HG03064 (cell line): ENCODE measurements around the gene GNG11.
"Not testable (repeated sequence)": the region's sequence is repeated elsewhere in the genome, so short reads cannot be mapped to it uniquely, and the experiment has no call there.

Source experiments
- ATAC-seq: cut with Tn5 transposase; IDR thresholded peaks from one replicate; pipeline ENCODE4 v1.9.1; 2021; ENCODE audit warnings: low read depth; ENCODE audit not compliant: unreplicated experiment

The GNG11 gene

DNA sequence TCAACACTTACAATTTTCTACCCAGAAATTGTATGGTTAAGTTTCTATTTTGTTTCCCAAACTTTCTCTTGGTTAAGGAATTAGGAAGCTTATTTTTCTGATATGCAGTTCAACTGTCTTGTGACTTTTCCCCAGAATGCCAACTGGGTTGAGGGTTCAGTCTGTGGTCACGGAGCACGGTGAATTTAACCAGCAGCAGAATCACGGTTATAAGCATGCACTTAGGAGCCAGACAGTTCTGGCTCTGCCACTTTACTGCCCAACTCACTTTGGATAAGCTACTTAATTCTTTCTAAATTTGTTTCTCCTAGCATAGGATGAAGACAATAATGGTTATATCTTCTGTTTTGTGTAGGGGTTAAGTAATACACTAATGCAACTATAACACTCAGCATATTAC is 10.3 kb upstream of the GNG11 start:
- not testable (repeated sequence) for ATAC-seq

DNA sequence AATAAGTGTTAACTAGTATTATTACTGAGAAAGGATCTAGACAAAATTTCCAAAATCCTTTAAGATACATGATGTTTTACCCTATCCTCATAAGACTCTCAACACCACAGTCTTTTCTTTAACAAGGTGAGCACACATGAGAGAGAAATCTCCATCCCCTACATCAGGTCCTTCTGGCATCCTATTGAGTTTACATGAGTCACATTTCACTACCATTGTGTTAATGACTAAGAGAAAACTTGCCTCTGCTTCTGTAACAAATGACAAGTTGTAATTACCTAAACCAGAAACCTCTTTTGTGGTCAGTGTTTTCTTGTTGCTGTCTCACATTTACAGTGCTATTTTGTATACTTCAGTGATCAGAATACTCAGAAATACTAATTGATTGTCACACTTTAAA is 9.9 kb upstream of the GNG11 start:
- ATAC-seq, result not testable (repeated sequence)

DNA sequence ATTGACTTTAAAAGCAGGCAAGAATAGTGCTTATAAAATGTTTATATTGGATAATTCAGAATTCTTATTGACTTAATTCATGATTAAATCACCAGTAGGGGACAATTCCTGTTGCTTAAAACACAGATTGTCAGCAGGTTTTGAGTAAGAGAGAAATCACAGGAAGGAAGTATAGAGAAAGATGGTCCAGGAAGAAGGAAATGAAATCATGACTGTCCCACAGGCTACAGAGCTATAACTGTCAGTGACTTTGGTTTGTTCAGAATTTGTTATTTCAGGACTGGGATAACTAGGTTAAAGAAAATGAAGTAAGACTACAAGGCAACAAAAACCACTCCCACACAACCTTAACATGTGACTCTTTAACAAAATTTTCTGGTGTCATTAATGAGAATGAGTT is 8.3 kb upstream of the GNG11 start:
- ATAC-seq, result no peak

DNA sequence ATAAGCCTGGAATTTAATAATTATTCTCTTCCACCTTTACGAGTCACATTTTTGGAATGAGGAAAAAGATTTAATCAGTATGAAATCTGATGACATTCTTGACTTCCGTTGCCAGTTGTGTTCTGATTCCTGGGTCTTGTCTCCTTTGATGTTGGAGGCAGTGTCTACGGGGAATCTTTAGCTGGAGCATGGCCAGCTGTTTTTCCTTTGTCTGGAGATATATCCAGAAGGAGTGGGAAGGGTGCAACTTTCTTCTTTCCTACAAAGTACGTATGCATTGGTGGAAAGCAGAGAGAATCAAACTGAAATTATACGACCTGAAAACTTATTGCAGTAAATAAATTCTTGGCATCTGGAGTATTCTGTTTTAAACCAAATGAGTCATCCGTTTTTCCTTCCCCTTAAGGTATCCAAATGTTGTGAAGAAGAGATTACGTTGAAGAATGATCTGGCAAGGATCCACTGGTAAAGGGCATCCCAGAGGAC is 6.9 kb upstream of the GNG11 start:
- no peak for ATAC-seq

DNA sequence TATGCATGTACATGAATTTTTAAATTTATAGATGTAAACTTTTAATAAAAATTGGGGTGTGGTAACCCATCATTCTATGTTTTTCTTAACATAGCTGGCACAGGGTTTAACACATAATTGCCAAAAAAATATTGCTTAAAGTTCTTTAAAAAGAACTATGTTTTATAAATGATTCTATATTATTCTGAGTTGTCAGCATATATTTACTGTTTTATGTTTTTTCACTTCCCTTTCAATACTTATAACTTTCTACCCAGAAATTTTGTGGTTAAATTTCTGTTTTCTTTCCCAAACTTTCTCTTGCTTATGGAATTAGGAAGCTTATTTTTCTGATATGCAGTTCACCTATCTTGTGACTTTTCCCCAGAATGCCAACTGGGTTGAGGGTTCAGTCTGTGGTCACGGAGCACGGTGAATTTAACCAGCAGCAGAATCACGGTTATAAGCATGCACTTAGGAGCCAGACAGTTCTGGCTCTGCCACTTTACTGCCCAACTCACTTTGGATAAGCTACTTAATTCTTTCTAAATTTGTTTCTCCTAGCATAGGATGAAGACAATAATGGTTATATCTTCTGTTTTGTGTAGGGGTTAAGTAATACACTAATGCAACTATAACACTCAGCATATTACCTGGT is 6.2 kb upstream of the GNG11 start:
- ATAC-seq, result not testable (repeated sequence)

DNA sequence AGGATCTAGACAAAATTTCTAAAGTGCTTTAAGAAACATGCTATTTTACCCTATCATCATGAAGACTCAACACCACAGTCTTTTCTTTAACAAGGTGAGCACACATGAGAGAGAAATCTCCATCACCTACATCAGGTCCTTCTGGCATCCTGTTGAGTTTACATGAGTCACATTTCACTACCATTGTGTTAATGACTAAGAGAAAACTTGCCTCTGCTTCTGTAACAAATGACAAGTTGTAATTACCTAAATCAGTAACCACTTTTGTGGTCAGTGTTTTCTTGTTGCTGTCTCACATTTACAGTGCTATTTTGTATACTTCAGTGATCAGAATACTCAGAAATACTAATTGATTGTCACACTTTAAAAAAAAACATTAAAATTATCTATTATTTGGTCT is 5.6 kb upstream of the GNG11 start:
- not testable (repeated sequence) for ATAC-seq

DNA sequence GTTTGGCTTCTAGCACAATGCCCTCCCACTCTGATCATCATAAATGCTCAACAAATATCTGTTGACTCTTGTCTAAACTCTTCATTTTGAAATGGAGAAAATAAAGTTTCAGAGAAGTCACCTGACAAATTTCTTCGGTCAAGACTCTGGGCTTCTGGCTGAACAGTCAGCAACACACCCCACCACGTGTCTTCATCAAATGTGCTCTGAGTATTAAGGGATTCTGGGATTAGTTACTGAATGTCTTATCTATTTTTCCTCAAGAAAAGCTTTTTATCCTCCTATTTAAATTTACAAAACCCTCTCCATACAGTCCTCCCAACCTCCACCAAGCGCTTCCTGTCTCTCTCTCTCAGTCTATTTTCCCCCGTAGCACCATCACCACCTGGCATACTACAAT is 5.2 kb upstream of the GNG11 start:
- not testable (repeated sequence) for ATAC-seq

DNA sequence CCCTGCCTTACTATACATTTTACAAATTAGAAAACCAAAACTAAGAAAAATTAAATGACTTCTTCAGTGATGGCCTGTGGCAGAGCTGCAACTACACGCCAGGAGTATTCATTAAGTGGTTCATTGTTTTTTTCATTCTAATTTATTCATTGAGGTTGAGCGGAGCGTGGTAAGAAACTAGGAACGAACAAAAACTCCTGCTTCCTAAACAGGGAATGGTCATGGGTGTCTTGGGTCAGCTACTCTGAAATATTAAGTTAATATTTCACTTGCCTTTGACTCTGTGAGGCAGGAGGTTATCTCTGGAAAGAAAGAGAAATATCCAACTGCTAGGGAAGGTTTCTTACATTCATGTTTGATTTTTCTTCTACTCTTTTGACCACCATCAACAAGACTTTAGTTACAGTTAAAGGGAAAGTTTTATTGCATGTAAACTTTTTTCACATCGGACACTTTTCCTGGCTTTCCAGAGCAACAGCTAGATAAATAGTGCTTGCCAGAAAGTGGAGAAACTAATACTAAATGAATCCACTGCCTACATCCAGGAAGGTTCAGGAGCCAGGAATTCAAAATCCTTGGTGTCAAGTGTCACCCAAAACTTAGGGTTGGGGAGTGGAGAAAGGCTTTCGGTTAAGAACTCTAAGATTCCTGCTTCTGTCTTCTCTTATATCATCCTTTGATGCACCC is 896 bp upstream of the GNG11 start:
- ATAC-seq, result no peak

DNA sequence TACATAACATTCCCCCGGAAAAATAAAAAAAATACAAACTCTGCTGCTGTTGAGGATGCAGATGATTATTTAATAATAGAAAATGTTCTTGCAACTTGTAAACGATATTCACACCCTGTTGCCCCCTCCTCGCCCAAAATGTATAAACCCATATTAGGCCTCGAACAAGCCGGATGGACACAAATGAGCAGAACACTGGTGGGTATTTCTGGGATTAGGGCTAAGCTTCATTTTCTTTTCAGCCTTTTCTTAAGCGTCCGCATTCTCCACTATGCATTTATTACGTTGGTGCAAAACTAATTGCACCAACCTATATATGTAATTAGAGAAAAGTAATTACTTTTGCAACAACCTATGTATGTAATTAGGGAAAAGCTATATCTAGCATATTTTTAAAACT is 349 bp upstream of the GNG11 start:
- no peak for ATAC-seq

DNA sequence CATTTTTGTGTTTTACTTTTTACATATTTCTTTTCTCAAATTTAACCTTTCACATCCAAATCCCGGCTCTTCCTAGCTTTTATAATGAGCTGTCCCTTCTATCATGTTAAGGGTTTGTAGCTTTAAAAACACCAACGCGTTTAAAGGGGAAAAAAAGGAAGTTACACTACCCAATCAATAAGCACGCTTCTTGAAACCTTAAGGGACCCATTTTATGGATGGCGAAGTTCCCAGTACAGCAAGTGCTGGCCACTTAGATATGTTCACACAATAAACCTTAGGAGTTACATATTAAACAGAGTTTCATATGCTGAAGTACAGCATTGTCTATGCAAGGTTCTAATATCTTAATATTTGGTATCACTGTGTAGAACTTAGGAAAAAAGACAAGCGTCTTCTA is 1.8 kb downstream of the GNG11 start:
- ATAC-seq, result no peak

DNA sequence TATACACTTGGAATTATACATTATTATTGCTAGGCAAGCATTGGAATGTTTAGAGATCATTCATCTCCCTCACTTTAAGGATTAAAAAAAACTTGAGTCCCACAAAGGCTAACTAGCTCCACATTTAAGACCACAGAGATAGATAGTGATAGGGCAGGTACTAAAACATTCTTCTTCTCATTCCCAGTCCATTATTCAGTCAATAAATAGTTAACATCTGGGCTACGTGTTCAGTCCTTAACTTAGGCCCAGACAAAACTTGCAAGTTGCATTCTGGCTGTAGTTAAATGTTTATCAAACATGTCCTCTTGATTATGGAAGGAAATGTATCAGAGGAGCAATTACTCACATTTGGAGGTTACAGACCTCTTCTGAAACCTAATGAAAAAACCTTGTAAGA is 2.4 kb downstream of the GNG11 start:
- no peak for ATAC-seq

DNA sequence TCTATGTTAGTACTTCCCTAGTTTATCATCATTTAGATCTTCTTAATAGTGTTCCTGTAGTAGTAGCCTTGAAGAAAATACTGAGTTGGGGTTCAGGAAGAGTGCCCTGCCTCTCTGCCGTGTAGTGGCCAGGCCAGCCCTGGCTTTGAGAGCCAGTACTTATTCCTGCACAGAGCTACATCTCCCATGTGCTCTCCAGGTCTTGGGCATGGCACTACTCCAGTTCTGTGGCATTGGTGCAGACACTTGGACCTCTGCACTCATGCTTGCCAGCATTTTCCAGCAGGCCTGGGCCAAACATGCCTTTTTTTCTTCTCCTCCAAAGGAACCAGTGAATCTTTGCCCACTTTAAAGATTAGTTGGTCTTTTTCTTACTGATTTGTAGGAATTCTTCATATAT is 5.3 kb downstream of the GNG11 start:
- ATAC-seq, result no peak

DNA sequence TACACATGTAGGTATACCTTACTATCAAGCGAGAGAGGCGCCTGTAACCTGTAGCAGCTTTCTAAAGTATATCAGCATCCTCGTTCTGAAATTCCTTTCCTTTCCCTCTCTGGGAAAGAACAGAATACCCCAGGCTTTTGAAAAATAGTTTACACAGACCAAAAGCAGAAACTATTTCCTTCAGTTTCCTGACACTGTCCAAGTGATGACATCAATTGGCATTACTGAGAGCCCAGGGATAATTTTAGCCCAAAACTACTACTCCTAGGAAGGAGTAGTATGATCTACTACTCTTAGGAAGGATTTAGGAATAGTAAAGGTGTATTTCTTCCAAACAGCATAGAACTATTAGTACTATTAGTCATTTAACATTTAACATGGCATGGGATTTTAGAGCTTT is 6.0 kb downstream of the GNG11 start:
- no peak for ATAC-seq

DNA sequence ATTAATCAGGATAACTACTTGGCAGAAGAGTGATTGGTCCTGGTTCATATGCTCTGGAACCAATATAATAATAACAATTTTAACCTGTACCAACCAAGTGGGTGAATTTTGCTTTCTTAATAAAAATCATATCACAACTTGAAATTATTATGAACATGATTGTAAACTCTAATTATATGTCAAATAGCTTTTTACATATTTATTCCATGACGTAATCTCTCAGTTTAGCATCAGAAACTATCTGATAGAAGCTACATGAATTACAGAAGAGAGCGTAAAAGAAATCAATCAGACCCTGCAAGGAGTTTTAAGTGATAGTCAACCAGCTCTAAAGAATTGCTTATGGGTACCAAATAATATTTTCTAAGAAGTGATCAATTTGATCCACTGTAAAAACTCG is 10.1 kb downstream of the GNG11 start:
- no peak for ATAC-seq

DNA sequence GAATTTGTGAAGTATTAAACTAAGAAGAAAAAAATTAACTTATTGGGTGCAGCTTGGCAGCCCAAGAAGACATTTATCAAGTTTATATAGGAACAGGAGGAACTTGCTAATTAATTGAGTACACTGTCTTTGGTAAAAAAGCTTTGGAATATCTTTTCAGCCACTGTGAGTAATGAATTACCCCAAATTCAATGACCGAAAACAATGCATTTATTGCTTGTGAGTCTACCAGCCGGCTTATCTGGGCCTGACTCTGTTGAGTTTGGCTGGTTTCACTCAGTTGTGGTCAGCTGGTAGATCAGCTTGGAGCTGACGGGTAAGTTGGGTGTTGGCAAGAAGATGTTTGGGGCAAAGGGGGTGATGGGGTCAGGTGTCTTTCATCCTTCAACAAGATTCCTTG is 11.6 kb downstream of the GNG11 start:
- ATAC-seq, result no peak

DNA sequence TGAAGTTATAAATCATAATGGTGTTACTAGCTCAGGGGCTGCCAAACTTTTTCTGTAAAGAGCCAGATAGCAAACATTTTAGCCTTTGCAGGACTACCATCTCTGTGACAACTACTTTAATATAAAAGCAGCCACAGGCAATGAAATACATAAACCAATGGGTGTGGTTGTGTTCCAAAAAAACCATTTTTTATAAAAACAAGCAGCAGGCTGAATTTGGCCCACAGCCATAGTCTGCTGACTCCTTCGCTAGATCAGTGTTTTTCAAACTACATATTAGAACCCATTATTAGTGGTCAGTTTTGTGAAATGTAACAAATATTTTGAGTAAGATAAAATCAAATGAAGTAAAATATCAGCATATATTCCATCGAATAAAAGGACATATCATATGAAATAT is 13.6 kb downstream of the GNG11 start:
- ATAC-seq, result no peak

DNA sequence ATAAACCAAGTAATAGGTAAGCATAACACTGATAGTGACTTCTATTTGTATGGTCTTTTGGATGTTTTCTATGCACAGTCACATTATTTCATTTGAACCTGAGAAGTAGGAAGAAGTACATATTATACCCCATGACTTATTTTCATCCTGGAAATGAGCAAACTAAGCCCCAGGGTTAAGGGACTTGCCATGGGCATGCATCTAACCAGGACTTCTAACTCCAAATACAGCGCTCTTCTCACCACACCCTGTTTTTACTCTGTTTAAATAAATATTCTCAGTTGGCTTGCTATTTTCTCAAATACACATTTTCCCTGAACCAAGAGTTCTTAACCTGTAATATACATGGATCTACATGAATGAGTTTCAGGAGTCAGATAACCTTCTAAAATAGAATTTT is 16.3 kb downstream of the GNG11 start:
- no peak for ATAC-seq

DNA sequence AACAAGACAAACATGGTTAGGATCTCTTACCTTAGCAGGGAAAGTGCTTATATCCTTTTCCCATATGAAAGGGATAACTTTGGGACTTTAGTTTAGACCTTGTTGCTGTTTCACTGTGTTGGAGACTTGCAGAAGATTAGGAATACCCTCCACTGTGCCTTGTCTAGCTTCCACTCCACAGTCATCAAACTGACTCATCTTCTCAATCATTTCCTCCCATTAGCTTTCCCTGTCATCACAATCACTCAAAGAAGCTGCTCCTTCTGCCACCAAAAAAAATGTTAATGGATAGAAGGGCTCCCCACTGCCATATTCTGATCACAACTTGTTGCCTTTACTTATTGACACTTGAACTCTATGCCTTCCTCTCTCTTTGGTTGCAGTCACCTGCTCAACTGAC is 16.8 kb downstream of the GNG11 start:
- no peak for ATAC-seq

DNA sequence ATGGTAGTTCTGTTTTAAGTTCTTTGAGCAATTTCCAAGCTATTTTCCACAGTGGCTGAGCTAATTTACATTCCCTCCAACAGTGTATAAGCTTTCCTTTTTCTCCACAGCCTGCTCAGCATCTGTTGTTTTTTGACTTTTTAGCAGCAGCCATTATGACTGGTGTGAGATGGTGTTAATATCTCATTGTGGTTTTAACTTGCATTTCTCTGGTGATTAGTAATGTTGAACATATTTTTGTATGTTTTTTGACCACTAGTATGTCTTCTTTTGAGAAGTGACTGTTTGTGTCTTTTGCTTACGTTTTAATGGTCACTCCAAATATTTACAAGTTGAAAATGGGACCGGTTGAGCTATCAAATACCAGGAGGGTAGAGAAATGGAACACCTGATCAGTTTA is 20.4 kb downstream of the GNG11 start:
- no peak for ATAC-seq

DNA sequence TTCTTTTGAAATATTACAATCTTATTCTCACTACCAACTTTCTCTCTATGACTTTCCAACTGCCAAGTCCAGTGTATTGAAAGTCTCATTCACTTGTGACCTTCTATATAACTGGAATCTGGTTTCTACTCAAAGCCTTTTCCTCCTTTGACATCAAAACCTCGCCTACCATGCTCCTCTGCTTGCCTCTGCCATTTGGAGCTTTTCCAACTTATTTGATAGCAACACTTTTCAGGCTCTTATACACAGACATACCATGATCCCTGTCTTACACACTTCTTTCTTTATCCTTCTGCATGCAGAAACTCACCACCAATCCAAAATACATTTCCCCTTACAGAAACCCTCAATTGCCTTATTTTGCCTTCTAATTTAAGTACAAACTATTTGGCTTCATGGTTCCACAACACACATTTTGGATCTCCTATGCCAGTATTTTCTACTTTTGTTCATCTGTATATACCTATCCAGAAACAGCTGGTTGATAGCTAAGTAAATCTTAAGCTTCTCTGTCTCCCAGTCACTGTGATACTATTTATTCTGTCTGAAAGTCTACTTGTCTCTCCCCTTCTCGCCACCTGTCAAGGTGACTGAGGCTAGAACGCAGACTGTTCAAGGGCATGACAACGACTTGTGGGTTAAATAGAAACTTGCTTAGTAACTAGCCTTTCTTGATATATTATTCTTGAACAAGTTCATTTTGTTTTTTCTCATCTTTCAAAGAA is 22.4 kb downstream of the GNG11 start:
- ATAC-seq, result no peak

DNA sequence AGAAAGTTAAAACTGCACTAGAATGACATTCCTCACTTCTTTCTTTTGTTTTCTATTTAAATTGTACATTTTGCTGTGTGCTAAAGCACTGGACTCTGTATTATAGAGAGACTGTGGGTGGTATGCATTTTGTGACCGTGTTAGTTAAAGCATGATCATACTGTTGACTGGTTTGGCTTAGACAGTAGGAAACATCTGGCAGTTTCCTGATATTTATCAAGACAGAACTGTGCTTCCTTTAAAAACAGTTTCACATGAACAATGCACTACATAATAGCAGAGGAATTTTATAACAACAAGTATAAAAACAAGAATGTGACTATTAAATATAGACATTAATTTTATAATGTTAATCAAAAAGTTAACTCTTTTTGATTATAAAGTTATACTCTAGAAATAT is 23.1 kb downstream of the GNG11 start:
- no peak for ATAC-seq

DNA sequence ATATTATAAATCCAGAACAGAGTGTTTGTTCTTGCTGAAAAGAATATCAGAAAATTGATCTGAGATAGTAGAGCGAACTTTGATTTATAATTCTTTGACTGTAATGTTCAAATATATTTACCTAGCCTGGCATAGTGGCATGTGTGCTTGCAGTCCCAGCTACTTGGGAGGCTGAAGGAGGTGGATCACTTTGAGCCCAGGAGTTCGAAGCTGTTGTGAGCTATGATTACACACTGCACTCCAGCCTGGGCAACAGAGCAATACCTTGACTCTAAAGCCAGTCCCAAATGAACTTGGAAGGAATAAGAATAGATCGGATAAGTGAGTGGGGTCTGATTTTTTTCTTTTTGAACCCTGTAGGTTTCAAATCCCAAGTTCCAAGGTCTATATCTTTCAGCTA is 23.5 kb downstream of the GNG11 start:
- no peak for ATAC-seq
